ENCODE measurements around the gene BCAM. TPM values are rescaled to one million over a fixed set of nuclear protein-coding genes. Genes with fewer than 3 reads are reported as not detected.

Gene BCAM
- total and polyA plus RNA-seq, 9 donors: 81.6 to 235 (median 205) TPM

GRCh38 chr19:44814517-44814916 lies 5.6 kb downstream of the BCAM start:
- H3K9me3 ChIP-seq (replicated peaks; ENCODE audit: control insufficient read depth, low read depth, low read length): no peaks in the 10 kb centered on the region
- DNase-seq: no peak
- peaks cover 64% of the 10 kb centered on the region for H3K4me1 ChIP-seq (ENCODE audit: control insufficient read depth, insufficient read depth, low read length)
- no peak overlapping the region for H3K4me3 ChIP-seq (ENCODE audit: low read length)
- H3K36me3 ChIP-seq (ENCODE audit: control insufficient read depth, insufficient read depth, low read length): peaks cover 63% of the 10 kb centered on the region
- 88% methylated on average over 4 of the region's 17 CpGs for WGBS (ENCODE audit: insufficient coverage)
- no peaks in the 10 kb centered on the region for H3K27me3 ChIP-seq (ENCODE audit: control insufficient read depth, insufficient read depth, low read length)
- H3K27ac ChIP-seq (ENCODE audit: low read length): no peak overlapping the region

DNA sequence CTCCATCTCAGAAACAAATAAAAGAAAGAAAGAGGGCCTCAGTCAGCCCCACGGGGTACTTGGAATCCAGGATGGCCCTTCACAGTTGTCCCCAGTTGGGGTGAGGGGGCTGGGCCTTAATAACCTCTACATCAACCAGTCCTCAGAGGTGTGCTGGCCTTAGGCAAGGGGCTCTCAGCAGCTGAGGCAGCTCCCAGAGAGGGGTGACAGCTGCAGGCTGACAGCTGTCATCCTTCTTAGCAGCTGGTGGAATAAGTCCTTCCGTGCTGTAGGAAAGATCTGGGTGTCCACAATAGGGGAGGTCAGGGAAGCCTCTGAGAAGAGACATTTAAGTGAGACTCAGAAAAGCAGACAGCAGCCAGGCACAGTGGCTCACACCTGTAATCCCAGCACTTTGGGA lies 7.4 kb downstream of the BCAM start:
- Histone ChIP-seq H3K27ac (ENCODE audit: low read length) (peak overlapping the region; percentile 65), H3K27me3 (ENCODE audit: control insufficient read depth, insufficient read depth, low read length) (no peaks in the 10 kb centered on the region), H3K9me3 (replicated peaks; ENCODE audit: control insufficient read depth, low read depth, low read length) (no peaks in the 10 kb centered on the region), H3K4me1 (ENCODE audit: control insufficient read depth, insufficient read depth, low read length) (peaks cover 55% of the 10 kb centered on the region), H3K36me3 (ENCODE audit: control insufficient read depth, insufficient read depth, low read length) (peaks cover 62% of the 10 kb centered on the region), H3K4me3 (ENCODE audit: low read length) (no peak overlapping the region)
- no CpG with 5 or more reads among the region's 2 CpGs for WGBS (ENCODE audit: insufficient coverage)
- peak; percentile 86 for DNase-seq

DNA sequence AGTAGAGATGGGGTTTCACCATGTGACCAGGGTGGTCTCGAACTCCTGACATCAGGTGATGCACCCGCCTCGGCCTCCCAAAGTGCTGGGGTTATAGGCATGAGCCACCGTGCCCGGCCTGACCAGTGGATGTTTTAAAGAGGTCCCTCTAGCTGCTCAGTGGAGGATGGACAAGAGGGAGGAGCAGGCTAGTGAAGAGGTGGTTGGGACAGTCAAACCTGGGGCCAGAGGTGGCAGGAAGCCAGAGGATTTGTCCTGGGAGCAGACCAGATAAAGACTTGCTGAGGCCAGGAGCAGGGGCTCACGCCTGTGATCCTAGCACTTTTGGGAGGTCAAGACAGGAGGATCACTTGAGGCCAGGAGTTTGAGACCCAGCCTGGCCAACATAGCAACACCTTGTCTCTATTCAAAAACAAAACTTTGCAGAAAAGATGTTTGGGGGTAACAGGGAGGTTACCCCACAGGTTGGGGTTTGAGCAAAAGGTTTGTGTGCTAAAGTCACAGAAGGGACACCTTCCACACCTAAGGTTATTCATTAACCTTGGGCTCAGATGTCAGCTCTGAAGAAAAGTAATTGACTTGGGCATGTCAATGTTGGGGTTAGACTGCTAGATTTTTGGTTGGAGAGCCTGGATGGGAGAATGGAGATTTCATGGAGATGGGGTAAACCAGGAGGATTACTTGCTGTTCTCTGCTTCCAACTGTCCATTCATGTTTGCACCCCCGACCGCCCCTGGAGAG lies 9.0 kb downstream of the BCAM start:
- H3K27me3 ChIP-seq (ENCODE audit: control insufficient read depth, insufficient read depth, low read length): no peaks in the 10 kb centered on the region
- no peaks in the 10 kb centered on the region for H3K9me3 ChIP-seq (replicated peaks; ENCODE audit: control insufficient read depth, low read depth, low read length)
- DNase-seq: no peak
- H3K36me3 ChIP-seq (ENCODE audit: control insufficient read depth, insufficient read depth, low read length): peaks cover 53% of the 10 kb centered on the region
- 91% methylated on average over 7 of the region's 8 CpGs for WGBS (ENCODE audit: insufficient coverage)
- H3K4me3 ChIP-seq (ENCODE audit: low read length): no peak overlapping the region
- H3K27ac ChIP-seq (ENCODE audit: low read length): no peak overlapping the region
- peaks cover 68% of the 10 kb centered on the region for H3K4me1 ChIP-seq (ENCODE audit: control insufficient read depth, insufficient read depth, low read length)

GRCh38 chr19:44818466-44819031 lies 9.6 kb downstream of the BCAM start:
- H3K27ac ChIP-seq (ENCODE audit: low read length): no peak overlapping the region

GRCh38 chr19:44819246-44819832 lies 10.4 kb downstream of the BCAM start:
- Histone ChIP-seq H3K4me1 (ENCODE audit: control insufficient read depth, insufficient read depth, low read length) (peaks cover 73% of the 10 kb centered on the region), H3K4me3 (ENCODE audit: low read length) (no peak overlapping the region), H3K9me3 (replicated peaks; ENCODE audit: control insufficient read depth, low read depth, low read length) (no peaks in the 10 kb centered on the region), H3K27ac (ENCODE audit: low read length) (no peak overlapping the region), H3K27me3 (ENCODE audit: control insufficient read depth, insufficient read depth, low read length) (no peaks in the 10 kb centered on the region), H3K36me3 (ENCODE audit: control insufficient read depth, insufficient read depth, low read length) (peaks cover 39% of the 10 kb centered on the region)
- WGBS (ENCODE audit: insufficient coverage): 87% methylated on average over 27 of the region's 28 CpGs
- DNase-seq: no peak

More at GRCh38 chr19:44818466-44819031, 9.6 kb downstream of the BCAM start:
- peaks cover 46% of the 10 kb centered on the region for H3K36me3 ChIP-seq (ENCODE audit: control insufficient read depth, insufficient read depth, low read length)
- H3K9me3 ChIP-seq (replicated peaks; ENCODE audit: control insufficient read depth, low read depth, low read length): no peaks in the 10 kb centered on the region
- H3K4me1 ChIP-seq (ENCODE audit: control insufficient read depth, insufficient read depth, low read length): peaks cover 74% of the 10 kb centered on the region
- no peak for DNase-seq
- H3K4me3 ChIP-seq (ENCODE audit: low read length): no peak overlapping the region
- H3K27me3 ChIP-seq (ENCODE audit: control insufficient read depth, insufficient read depth, low read length): no peaks in the 10 kb centered on the region
- WGBS (ENCODE audit: insufficient coverage): 72% methylated on average over 3 of the region's 20 CpGs

- H3K27me3 ChIP-seq (ENCODE audit: control insufficient read depth, insufficient read depth, low read length): no peaks in the 10 kb centered on the region
- peak; percentile 85 for DNase-seq
- H3K4me3 ChIP-seq (ENCODE audit: low read length): peak overlapping the region; percentile 17
- H3K4me1 ChIP-seq (ENCODE audit: control insufficient read depth, insufficient read depth, low read length): peaks cover 58% of the 10 kb centered on the region
- H3K9me3 ChIP-seq (replicated peaks; ENCODE audit: control insufficient read depth, low read depth, low read length): no peaks in the 10 kb centered on the region
- H3K27ac ChIP-seq (ENCODE audit: low read length): peak overlapping the region; percentile 87
- 65% methylated on average over 13 of the region's 35 CpGs for WGBS (ENCODE audit: insufficient coverage)
- peaks cover 24% of the 10 kb centered on the region for H3K36me3 ChIP-seq (ENCODE audit: control insufficient read depth, insufficient read depth, low read length)
Observed at GRCh38 chr19:44820648-44821609, 12.0 kb downstream of the BCAM start.

DNA sequence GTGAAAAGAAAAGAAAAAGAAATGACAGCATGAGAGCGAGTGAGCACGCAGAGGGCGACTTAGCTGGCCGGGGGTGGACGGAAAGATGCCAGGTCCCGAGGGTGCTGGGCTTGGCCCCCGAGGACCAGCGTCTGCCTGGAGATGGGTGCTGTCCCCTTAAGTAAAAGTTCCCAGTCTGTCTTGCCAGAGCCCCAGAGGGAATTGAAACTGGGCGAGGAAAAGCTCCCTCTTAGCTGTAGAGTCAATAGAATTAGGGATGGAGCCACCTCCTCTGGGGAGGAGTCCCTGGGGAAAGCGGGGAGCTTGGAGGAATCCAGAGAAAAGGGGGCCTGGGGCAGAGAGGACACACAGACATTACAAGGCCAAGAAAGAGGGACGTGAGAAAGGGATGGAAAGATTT lies 13.3 kb downstream of the BCAM start:
- Histone ChIP-seq H3K27me3 (ENCODE audit: control insufficient read depth, insufficient read depth, low read length) (no peaks in the 10 kb centered on the region), H3K4me3 (ENCODE audit: low read length) (no peak overlapping the region), H3K4me1 (ENCODE audit: control insufficient read depth, insufficient read depth, low read length) (peaks cover 48% of the 10 kb centered on the region), H3K27ac (ENCODE audit: low read length) (peak overlapping the region; percentile 80), H3K9me3 (replicated peaks; ENCODE audit: control insufficient read depth, low read depth, low read length) (no peaks in the 10 kb centered on the region), H3K36me3 (ENCODE audit: control insufficient read depth, insufficient read depth, low read length) (peaks cover 22% of the 10 kb centered on the region)
- DNase-seq: no peak
- WGBS (ENCODE audit: insufficient coverage): 67% methylated on average over 11 of the region's 11 CpGs

- H3K27ac ChIP-seq (ENCODE audit: low read length): peak overlapping the region; percentile 80
- H3K27me3 ChIP-seq (ENCODE audit: control insufficient read depth, insufficient read depth, low read length): no peaks in the 10 kb centered on the region
- peaks cover 42% of the 10 kb centered on the region for H3K4me1 ChIP-seq (ENCODE audit: control insufficient read depth, insufficient read depth, low read length)
- H3K36me3 ChIP-seq (ENCODE audit: control insufficient read depth, insufficient read depth, low read length): peaks cover 18% of the 10 kb centered on the region
- no peak for DNase-seq
- 73% methylated on average over 3 of the region's 10 CpGs for WGBS (ENCODE audit: insufficient coverage)
- no peak overlapping the region for H3K4me3 ChIP-seq (ENCODE audit: low read length)
- no peaks in the 10 kb centered on the region for H3K9me3 ChIP-seq (replicated peaks; ENCODE audit: control insufficient read depth, low read depth, low read length)
Observed at GRCh38 chr19:44822670-44823372, 13.9 kb downstream of the BCAM start.

DNA sequence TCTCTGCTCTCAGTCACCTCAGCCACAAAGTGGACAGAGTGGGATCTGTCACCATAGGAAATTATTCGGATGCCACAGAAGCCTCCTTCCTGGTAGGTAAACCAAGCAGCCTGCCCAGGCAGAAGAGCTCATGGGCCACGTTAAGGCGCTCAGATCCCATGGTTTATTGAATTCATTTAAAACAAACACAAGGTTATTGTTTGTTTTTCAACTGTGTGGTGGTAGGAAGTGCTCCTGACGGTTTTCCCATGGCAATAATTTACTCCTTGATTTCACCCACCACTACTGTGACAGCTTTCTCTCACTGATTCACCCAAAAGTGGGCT lies 14.4 kb downstream of the BCAM start:
- peaks cover 15% of the 10 kb centered on the region for H3K36me3 ChIP-seq (ENCODE audit: control insufficient read depth, insufficient read depth, low read length)
- peak overlapping the region; percentile 47 for H3K27ac ChIP-seq (ENCODE audit: low read length)
- H3K27me3 ChIP-seq (ENCODE audit: control insufficient read depth, insufficient read depth, low read length): no peaks in the 10 kb centered on the region
- 50% methylated on average over 1 of the region's 4 CpGs for WGBS (ENCODE audit: insufficient coverage)
- no peak overlapping the region for H3K4me3 ChIP-seq (ENCODE audit: low read length)
- peaks cover 40% of the 10 kb centered on the region for H3K4me1 ChIP-seq (ENCODE audit: control insufficient read depth, insufficient read depth, low read length)
- DNase-seq: no peak
- H3K9me3 ChIP-seq (replicated peaks; ENCODE audit: control insufficient read depth, low read depth, low read length): no peaks in the 10 kb centered on the region

Data from muscle of leg (tissue), 11 donors.